HG03354 (cell line): Measurements from ENCODE around the gene HLA-B.

ENCODE experiments used
- ATAC-seq: cut with Tn5 transposase; IDR thresholded peaks from one replicate; pipeline ENCODE4 v1.9.1; 2021; ENCODE audit warnings: mild to moderate bottlenecking; ENCODE audit not compliant: unreplicated experiment, poor library complexity, severe bottlenecking

The HLA-B gene

GRCh38 chr6:31321005-31321707 is 35.8 kb downstream of the HLA-B start:
- no peak for ATAC-seq

- ATAC-seq, result no peak
These were observed 39.9 kb downstream of the HLA-B start for GRCh38 chr6:31317036-31317435.

GRCh38 chr6:31309641-31310040 is 47.3 kb downstream of the HLA-B start:
- ATAC-seq, result no peak

GRCh38 chr6:31308845-31309175 is 48.2 kb downstream of the HLA-B start:
- no peak for ATAC-seq

GRCh38 chr6:31308050-31308844 is 48.7 kb downstream of the HLA-B start:
- ATAC-seq, result no peak

- no peak for ATAC-seq
These were observed 49.3 kb downstream of the HLA-B start for GRCh38 chr6:31307669-31308049.

- no peak for ATAC-seq
These were observed 51.2 kb downstream of the HLA-B start for GRCh38 chr6:31305703-31306219.

- ATAC-seq, result no peak
These were observed 52.3 kb downstream of the HLA-B start for GRCh38 chr6:31304683-31305082.
